SK-N-SH treated with all-trans-retinoic acid at 6 μM for 48 hours (cell line): ENCODE data around the gene ZNF738.

Source experiments
- ATAC-seq: fragments of 200-7000 bp; cut with Tn5 transposase; 3 replicates; pipeline ENCODE4 v1.9.1; 2020; ENCODE audit warnings: mild to moderate bottlenecking, moderate library complexity
- ARNTL ChIP-seq: fragments of 450-650 bp; formaldehyde crosslinking; IDR thresholded peaks from 2 replicates; pipeline ENCODE4 v1.5.0; 2020; ENCODE audit warnings: low read depth, mild to moderate bottlenecking, moderate library complexity, borderline replicate concordance
- BACH2 ChIP-seq: fragments of 250-450 bp; sonication (Bioruptor Pico); IDR thresholded peaks from 2 replicates; pipeline ENCODE4 v1.9.0; 2021; ENCODE audit warnings: mild to moderate bottlenecking, borderline replicate concordance
- ESRRG ChIP-seq: fragments of 250-450 bp; sonication (Bioruptor Pico); IDR thresholded peaks from 2 replicates; pipeline ENCODE4 v1.6.1; 2021; ENCODE audit warnings: mild to moderate bottlenecking
- GLIS3 ChIP-seq: fragments of 250-450 bp; sonication (Bioruptor Pico); IDR thresholded peaks from 2 replicates; pipeline ENCODE4 v1.5.0; 2020; ENCODE audit warnings: mild to moderate bottlenecking, moderate library complexity
- ISL1 ChIP-seq: fragments of 250-450 bp; sonication (Bioruptor Pico); IDR thresholded peaks from 2 replicates; pipeline ENCODE4 v2.1.2; 2022; ENCODE audit warnings: mild to moderate bottlenecking, moderate library complexity
- OSR1 ChIP-seq: fragments of 250-450 bp; sonication (Bioruptor Pico); IDR thresholded peaks from 2 replicates; pipeline ENCODE4 v1.8.0; 2022; ENCODE audit warnings: moderate library complexity, mild to moderate bottlenecking, inconsistent platforms
- PPARA ChIP-seq: fragments of 250-450 bp; sonication (Bioruptor Pico); IDR thresholded peaks from 2 replicates; pipeline ENCODE4 v1.5.0; 2020; ENCODE audit warnings: mild to moderate bottlenecking, borderline replicate concordance
- RARB ChIP-seq: fragments of 250-450 bp; sonication (Bioruptor Pico); IDR thresholded peaks from 2 replicates; pipeline ENCODE4 v1.8.0; 2021; ENCODE audit warnings: mild to moderate bottlenecking, moderate library complexity
- SNAI2 ChIP-seq: fragments of 250-450 bp; sonication (Bioruptor Pico); IDR thresholded peaks from 2 replicates; pipeline ENCODE4 v1.5.0; 2020; ENCODE audit warnings: mild to moderate bottlenecking, moderate library complexity
- TCF4 ChIP-seq: fragments of 250-450 bp; sonication (Bioruptor Pico); IDR thresholded peaks from 2 replicates; pipeline ENCODE4 v1.8.0; 2021; ENCODE audit warnings: mild to moderate bottlenecking, moderate library complexity, borderline replicate concordance
- TOX ChIP-seq: fragments of 250-450 bp; sonication (Bioruptor Pico); IDR thresholded peaks from 2 replicates; pipeline ENCODE4 v1.8.0; 2021; ENCODE audit warnings: mild to moderate bottlenecking, moderate library complexity, borderline replicate concordance
- ZC3H10 ChIP-seq: fragments of 250-450 bp; sonication (Bioruptor Pico); IDR thresholded peaks from 2 replicates; pipeline ENCODE4 v1.5.1; 2021; ENCODE audit warnings: mild to moderate bottlenecking, moderate library complexity
- ZFP3 ChIP-seq: fragments of 250-450 bp; sonication (Bioruptor Pico); IDR thresholded peaks from 2 replicates; pipeline ENCODE4 v1.5.0; 2020; ENCODE audit warnings: mild to moderate bottlenecking, moderate library complexity
- ZNF70 ChIP-seq: fragments of 450-650 bp; formaldehyde crosslinking; IDR thresholded peaks from 2 replicates; pipeline ENCODE4 v1.5.0; 2020; ENCODE audit warnings: mild to moderate bottlenecking, moderate library complexity
- ZNF8 ChIP-seq: fragments of 450-650 bp; formaldehyde crosslinking; IDR thresholded peaks from 2 replicates; pipeline ENCODE4 v1.5.0; 2020; ENCODE audit warnings: mild to moderate bottlenecking, moderate library complexity
- TF ChIP-seq, protein P1 (sequence below): fragments of 250-450 bp; sonication (Bioruptor Pico); IDR thresholded peaks from 2 replicates; pipeline ENCODE4 v1.5.1; 2021; ENCODE audit warnings: mild to moderate bottlenecking, moderate library complexity
- TF ChIP-seq, protein P2 (sequence below): fragments of 250-450 bp; sonication (Bioruptor Pico); IDR thresholded peaks from 2 replicates; pipeline ENCODE4 v1.5.1; 2020; ENCODE audit warnings: low read depth, mild to moderate bottlenecking, moderate library complexity
- TF ChIP-seq, protein P3 (sequence below): fragments of 250-450 bp; sonication (Bioruptor Pico); IDR thresholded peaks from 2 replicates; pipeline ENCODE4 v1.5.0; 2020; ENCODE audit warnings: mild to moderate bottlenecking, moderate library complexity
- TF ChIP-seq, protein P4 (sequence below): fragments of 250-450 bp; sonication (Bioruptor Pico); IDR thresholded peaks from 2 replicates; pipeline ENCODE4 v1.8.0; 2020; ENCODE audit warnings: mild to moderate bottlenecking, moderate library complexity, borderline replicate concordance

ZNF738 gene

DNA sequence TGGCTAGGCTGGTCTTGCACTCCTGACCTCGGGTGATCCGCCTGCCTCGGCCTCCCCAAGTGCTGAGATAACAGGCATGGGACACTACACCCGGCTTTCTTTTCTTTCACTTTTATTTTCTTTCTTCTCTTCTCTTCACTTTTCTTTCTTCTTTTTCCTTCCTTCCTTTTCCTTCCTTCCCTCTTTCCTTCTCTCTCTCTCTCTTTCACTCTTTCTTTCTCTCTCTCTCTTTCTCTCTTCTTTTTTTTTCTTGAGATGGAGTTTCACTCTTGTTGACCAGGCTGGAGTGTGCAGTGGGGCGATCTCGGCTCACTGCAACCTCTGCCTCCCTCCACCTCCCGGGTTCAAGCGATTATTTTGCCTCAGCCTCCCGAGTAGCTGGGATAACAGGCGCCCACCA lies 37.3 kb downstream of the ZNF738 start:
- ATAC-seq: no peak
- TF ChIP-seq TOX (CRISPR knock-in tag) (no peak), ZC3H10 (no peak), BACH2 (CRISPR knock-in tag) (no peak), ZFP3 (no peak), OSR1 (CRISPR knock-in tag) (no peak), GLIS3 (CRISPR knock-in tag) (no peak), ZNF8 (no peak), RARB (CRISPR knock-in tag) (no peak), ESRRG (CRISPR knock-in tag) (no peak), TCF4 (CRISPR knock-in tag) (no peak), PPARA (CRISPR knock-in tag) (no peak), SNAI2 (no peak)
- TF ChIP-seq, protein P1, sequence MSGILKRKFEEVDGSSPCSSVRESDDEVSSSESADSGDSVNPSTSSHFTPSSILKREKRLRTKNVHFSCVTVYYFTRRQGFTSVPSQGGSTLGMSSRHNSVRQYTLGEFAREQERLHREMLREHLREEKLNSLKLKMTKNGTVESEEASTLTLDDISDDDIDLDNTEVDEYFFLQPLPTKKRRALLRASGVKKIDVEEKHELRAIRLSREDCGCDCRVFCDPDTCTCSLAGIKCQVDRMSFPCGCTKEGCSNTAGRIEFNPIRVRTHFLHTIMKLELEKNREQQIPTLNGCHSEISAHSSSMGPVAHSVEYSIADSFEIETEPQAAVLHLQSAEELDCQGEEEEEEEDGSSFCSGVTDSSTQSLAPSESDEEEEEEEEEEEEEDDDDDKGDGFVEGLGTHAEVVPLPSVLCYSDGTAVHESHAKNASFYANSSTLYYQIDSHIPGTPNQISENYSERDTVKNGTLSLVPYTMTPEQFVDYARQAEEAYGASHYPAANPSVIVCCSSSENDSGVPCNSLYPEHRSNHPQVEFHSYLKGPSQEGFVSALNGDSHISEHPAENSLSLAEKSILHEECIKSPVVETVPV (CRISPR knock-in tag): no peak
- TF ChIP-seq, protein P2, sequence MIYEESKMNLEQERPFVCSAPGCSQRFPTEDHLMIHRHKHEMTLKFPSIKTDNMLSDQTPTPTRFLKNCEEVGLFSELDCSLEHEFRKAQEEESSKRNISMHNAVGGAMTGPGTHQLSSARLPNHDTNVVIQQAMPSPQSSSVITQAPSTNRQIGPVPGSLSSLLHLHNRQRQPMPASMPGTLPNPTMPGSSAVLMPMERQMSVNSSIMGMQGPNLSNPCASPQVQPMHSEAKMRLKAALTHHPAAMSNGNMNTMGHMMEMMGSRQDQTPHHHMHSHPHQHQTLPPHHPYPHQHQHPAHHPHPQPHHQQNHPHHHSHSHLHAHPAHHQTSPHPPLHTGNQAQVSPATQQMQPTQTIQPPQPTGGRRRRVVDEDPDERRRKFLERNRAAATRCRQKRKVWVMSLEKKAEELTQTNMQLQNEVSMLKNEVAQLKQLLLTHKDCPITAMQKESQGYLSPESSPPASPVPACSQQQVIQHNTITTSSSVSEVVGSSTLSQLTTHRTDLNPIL (CRISPR knock-in tag): no peak
- TF ChIP-seq, protein P3, sequence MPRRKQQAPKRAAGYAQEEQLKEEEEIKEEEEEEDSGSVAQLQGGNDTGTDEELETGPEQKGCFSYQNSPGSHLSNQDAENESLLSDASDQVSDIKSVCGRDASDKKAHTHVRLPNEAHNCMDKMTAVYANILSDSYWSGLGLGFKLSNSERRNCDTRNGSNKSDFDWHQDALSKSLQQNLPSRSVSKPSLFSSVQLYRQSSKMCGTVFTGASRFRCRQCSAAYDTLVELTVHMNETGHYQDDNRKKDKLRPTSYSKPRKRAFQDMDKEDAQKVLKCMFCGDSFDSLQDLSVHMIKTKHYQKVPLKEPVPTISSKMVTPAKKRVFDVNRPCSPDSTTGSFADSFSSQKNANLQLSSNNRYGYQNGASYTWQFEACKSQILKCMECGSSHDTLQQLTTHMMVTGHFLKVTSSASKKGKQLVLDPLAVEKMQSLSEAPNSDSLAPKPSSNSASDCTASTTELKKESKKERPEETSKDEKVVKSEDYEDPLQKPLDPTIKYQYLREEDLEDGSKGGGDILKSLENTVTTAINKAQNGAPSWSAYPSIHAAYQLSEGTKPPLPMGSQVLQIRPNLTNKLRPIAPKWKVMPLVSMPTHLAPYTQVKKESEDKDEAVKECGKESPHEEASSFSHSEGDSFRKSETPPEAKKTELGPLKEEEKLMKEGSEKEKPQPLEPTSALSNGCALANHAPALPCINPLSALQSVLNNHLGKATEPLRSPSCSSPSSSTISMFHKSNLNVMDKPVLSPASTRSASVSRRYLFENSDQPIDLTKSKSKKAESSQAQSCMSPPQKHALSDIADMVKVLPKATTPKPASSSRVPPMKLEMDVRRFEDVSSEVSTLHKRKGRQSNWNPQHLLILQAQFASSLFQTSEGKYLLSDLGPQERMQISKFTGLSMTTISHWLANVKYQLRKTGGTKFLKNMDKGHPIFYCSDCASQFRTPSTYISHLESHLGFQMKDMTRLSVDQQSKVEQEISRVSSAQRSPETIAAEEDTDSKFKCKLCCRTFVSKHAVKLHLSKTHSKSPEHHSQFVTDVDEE: no peak
- TF ChIP-seq, protein P4, sequence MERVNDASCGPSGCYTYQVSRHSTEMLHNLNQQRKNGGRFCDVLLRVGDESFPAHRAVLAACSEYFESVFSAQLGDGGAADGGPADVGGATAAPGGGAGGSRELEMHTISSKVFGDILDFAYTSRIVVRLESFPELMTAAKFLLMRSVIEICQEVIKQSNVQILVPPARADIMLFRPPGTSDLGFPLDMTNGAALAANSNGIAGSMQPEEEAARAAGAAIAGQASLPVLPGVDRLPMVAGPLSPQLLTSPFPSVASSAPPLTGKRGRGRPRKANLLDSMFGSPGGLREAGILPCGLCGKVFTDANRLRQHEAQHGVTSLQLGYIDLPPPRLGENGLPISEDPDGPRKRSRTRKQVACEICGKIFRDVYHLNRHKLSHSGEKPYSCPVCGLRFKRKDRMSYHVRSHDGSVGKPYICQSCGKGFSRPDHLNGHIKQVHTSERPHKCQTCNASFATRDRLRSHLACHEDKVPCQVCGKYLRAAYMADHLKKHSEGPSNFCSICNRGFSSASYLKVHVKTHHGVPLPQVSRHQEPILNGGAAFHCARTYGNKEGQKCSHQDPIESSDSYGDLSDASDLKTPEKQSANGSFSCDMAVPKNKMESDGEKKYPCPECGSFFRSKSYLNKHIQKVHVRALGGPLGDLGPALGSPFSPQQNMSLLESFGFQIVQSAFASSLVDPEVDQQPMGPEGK: no peak

DNA sequence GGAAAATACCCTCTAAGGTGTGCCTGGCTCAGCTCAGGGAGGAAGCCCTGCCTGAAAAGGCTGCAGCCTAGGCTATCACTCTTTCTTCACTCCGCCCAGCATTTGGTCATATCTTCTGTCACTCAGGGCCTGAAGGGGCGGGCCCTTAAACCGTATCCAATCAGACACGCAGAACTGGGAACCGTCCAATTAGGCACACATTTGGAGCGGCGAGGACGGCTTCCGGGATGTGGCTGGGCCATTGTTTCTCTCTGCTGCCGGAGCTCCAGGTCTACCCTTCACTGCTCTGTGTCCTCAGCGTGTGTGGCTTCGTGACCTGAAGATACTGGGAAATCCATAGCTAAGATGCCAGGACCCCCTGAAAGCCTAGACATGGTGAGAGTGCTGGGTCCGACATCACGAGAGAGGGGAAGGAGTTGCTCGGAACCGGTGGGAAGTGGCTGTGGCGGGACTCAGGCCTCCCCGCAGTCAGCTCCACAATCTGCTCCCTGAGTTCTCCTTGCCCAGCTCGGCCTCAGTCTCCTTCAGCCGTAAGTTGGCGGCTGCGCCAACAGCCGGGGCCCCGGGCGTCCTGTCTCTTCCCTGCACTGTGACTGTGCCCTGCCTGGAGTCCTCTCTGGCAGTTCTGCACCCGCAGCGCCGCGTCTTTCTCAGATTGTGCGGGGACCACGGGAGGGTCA lies 38.2 kb downstream of the ZNF738 start, which contains the start of gene ZNF493:
ZNF493 (plus strand) TSS at position 241 of the 680 bp plus-strand sequence; CDS start at position 346, 105 bp downstream.
- TF ChIP-seq ARNTL (CRISPR knock-in tag): no peak
- TF ChIP-seq ISL1 (CRISPR knock-in tag): no peak
- TF ChIP-seq RARB (CRISPR knock-in tag): no peak
- TF ChIP-seq BACH2 (CRISPR knock-in tag): no peak
- TF ChIP-seq, protein P3: no peak
- TF ChIP-seq OSR1 (CRISPR knock-in tag): no peak
- TF ChIP-seq SNAI2: no peak
- no peak for TF ChIP-seq GLIS3 (CRISPR knock-in tag)
- ATAC-seq: peak; percentile 100

DNA sequence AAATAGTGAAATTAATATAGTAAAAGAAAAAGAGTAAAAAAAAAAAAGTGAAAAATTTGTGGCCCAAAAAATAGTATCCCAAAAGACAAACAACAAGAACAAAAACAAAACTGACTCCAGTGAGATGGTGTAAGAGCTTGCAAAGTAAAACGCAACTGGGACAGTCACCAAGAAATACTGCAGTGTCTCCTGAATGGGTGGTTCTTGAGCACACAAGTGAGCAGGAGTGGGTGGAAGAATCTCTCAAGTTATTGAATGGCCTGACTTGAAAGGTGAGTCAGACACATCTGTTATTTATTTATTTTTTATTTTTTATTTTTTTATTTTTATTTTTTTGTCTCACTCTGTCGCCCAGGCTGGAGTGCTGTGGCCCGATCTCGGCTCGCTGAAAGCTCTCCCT lies 40.1 kb downstream of the ZNF738 start:
- no peak for ATAC-seq
- no peak for TF ChIP-seq TCF4 (CRISPR knock-in tag)
- TF ChIP-seq, protein P4: no peak
- no peak for TF ChIP-seq ZNF70 (CRISPR knock-in tag)
- TF ChIP-seq ZNF8: no peak
- TF ChIP-seq, protein P3: no peak
